ENCODE data around the gene PLEKHN1. TPM values are rescaled to one million over a fixed set of nuclear protein-coding genes. Genes with fewer than 3 reads are reported as not detected.

PLEKHN1 gene
- total RNA-seq, 2 donors from 2014 or later: 0.59 TPM; not detected in 1

DNA sequence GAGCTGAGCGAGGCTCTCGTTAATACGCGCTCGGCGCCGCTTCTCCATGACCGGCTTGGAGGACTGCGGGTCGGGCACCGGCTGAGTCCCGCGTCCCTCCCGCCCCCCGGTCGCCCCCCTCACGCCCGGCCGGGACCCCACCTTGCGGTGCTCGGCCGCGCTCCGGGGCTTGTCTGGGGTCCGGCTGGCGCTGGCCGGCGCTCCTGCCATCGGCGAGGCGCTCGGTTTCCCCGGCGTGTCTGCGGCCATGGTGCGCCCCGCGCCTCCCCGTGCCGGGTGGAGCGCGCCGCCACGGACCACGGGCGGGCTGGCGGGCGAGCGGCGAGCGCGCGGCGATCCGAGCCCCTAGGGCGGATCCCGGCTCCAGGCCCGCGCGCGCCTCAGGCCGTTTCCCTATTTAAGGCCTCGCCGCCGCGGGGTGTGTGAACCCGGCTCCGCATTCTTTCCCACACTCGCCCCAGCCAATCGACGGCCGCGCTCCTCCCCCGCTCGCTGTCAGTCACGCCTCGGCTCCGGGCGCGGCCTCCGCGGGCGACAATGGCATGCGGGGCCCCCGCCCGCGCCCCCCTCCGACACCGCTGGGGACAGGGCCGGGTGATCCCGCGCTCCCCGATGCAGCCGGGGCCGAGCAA lies 33.6 kb downstream of the PLEKHN1 start, which contains the start of gene HES4:
Gene HES4 (minus strand): TSS at position 373 of the 632 bp plus-strand sequence. CDS start 124 bp downstream, at position 249.
- no peaks in the 10 kb centered on the region for H3K36me3 ChIP-seq
- H3K27me3 ChIP-seq: no peaks in the 10 kb centered on the region
- peak; percentile 96 for DNase-seq (ENCODE audit: low spot score)
- H3K27ac ChIP-seq: peak within 1 kb of the TSS; percentile 99
- H3K4me3 ChIP-seq: peak within 1 kb of the TSS; percentile 80 to 81
- H3K9me3 ChIP-seq: no peaks in the 10 kb centered on the region
- TF ChIP-seq CTCF (IDR thresholded peaks at IDR 0.05): no peak
- peaks cover 0 to 49% of the 10 kb centered on the region in 2 donors for H3K4me1 ChIP-seq

- Histone ChIP-seq H3K27ac (peak overlapping the region; percentile 99), H3K4me3 (peak overlapping the region; percentile 80 to 81), H3K9me3 (no peaks in the 10 kb centered on the region), H3K4me1 (peaks cover 0 to 56% of the 10 kb centered on the region in 2 donors), H3K36me3 (no peaks in the 10 kb centered on the region), H3K27me3 (no peaks in the 10 kb centered on the region)
- peak; percentile 86 for DNase-seq (ENCODE audit: low spot score)
- no peak for TF ChIP-seq CTCF (IDR thresholded peaks at IDR 0.05)
Measured at GRCh38 chr1:1000357-1001056, 34.2 kb downstream of the PLEKHN1 start.

- no peaks in the 10 kb centered on the region for H3K27me3 ChIP-seq
- no peak for TF ChIP-seq CTCF (IDR thresholded peaks at IDR 0.05)
- H3K9me3 ChIP-seq: no peaks in the 10 kb centered on the region
- peaks cover 0 to 63% of the 10 kb centered on the region in 2 donors for H3K4me1 ChIP-seq
- no peaks in the 10 kb centered on the region for H3K36me3 ChIP-seq
- H3K27ac ChIP-seq: peak overlapping the region; percentile 99
- DNase-seq (ENCODE audit: low spot score): no peak
- H3K4me3 ChIP-seq: peak overlapping the region; percentile 80 to 81
Measured at GRCh38 chr1:1001057-1001783, 34.9 kb downstream of the PLEKHN1 start.

GRCh38 chr1:1003618-1004419 lies 37.5 kb downstream of the PLEKHN1 start:
- DNase-seq (ENCODE audit: low spot score): no peak
- no peak overlapping the region for H3K27ac ChIP-seq
- H3K4me3 ChIP-seq: no peak overlapping the region
- TF ChIP-seq CTCF (IDR thresholded peaks at IDR 0.05): no peak
- peaks cover 0 to 52% of the 10 kb centered on the region in 2 donors for H3K4me1 ChIP-seq
- no peaks in the 10 kb centered on the region for H3K27me3 ChIP-seq
- no peaks in the 10 kb centered on the region for H3K36me3 ChIP-seq
- no peaks in the 10 kb centered on the region for H3K9me3 ChIP-seq

DNA sequence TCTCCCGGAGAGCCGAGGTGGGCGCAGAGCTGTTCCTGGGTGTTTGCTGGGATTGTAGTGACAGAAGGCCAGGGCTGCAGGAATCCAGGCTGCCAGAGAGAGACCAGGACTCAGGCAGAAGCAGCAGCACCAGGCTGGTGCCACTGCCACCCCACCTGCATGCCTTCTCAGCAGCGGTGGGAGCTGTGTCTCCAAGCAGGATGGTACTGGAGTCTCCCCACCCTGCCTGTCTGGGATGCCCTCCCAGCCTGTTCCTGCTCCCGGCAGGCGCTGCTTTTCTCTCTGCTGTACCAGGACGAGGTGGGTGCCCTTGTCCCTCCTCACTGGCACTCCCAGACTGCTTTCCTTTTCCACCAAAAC lies 38.1 kb downstream of the PLEKHN1 start:
- no peaks in the 10 kb centered on the region for H3K9me3 ChIP-seq
- H3K36me3 ChIP-seq: no peaks in the 10 kb centered on the region
- peaks cover 0 to 46% of the 10 kb centered on the region in 2 donors for H3K4me1 ChIP-seq
- H3K27me3 ChIP-seq: no peaks in the 10 kb centered on the region
- TF ChIP-seq CTCF (IDR thresholded peaks at IDR 0.05): no peak
- H3K27ac ChIP-seq: peak overlapping the region in 1 of 2 donors; percentile 37
- H3K4me3 ChIP-seq: no peak overlapping the region
- DNase-seq (ENCODE audit: low spot score): no peak
